Panc1 (cell line): ENCODE measurements around the gene SDK1. TPM values are rescaled to one million over a fixed set of nuclear protein-coding genes. Genes with fewer than 3 reads are reported as not detected.

Source experiments
- ATAC-seq: fragments of 200-7000 bp; cut with Tn5 transposase; 2 replicates; pipeline ENCODE4 v1.9.1; 2020; ENCODE audit warnings: mild to moderate bottlenecking, moderate library complexity
- BruUV-seq: library from RNA; stranded (reverse); fragments of 400-500 nt; replicated peaks from 2 replicates; lab custom pipeline; 2021; lab: Mats Ljungman, UMichigan
- CTCF ChIA-PET: fragments of 300-600 bp; sonication (Branson Sonifier 250); formaldehyde crosslinking; loops from one replicate; lab custom pipeline; 2022; ENCODE audit warnings: antibody characterized with exemption; lab: Charles Lee
- POLR2A ChIA-PET: fragments of 300-600 bp; sonication (Branson Sonifier 250); formaldehyde crosslinking; loops from one replicate; lab custom pipeline; 2022; ENCODE audit warnings: antibody characterized with exemption; lab: Charles Lee
- DNase-seq: peaks from one replicate; pipeline ENCODE4 v3.0.0-alpha.2; 2010; ENCODE audit warnings: low read depth, low spot score
- H3K27ac ChIP-seq: 2 replicates; pipeline ENCODE4 v1.5.1; 2011; ENCODE audit warnings: mild to moderate bottlenecking, low read length, inconsistent platforms
- H3K27me3 ChIP-seq: fragments of 200-500 bp; sonication (Bioruptor generic); 2 replicates; pipeline ENCODE4 v1.6.0; 2014; ENCODE audit warnings: low read length, inconsistent platforms; ENCODE audit not compliant: control insufficient read depth, insufficient read depth
- H3K36me3 ChIP-seq: fragments of 200-500 bp; sonication (Bioruptor generic); 2 replicates; pipeline ENCODE4 v1.5.1; 2014; ENCODE audit warnings: inconsistent platforms, mild to moderate bottlenecking, low read length, moderate library complexity; ENCODE audit not compliant: control insufficient read depth, insufficient read depth
- H3K4me1 ChIP-seq: 2 replicates; pipeline ENCODE4 v1.5.1; 2011; ENCODE audit warnings: inconsistent platforms, mild to moderate bottlenecking, low read length, moderate library complexity; ENCODE audit not compliant: control insufficient read depth, insufficient read depth
- H3K4me3 ChIP-seq, 2 experiments: 2 replicates each; pipeline ENCODE4 v1.5.1; 2011 to 2012; ENCODE audit warnings: low read depth in 2 of 2, low read length in 2 of 2, mild to moderate bottlenecking in 2 of 2, inconsistent platforms in 1 of 2, moderate library complexity in 1 of 2
- H3K9me3 ChIP-seq: fragments of 200-500 bp; sonication (Bioruptor generic); 2 replicates; pipeline ENCODE4 v1.5.1; 2014; ENCODE audit warnings: low read depth, mild to moderate bottlenecking, inconsistent platforms, low read length, moderate library complexity; ENCODE audit not compliant: control insufficient read depth, insufficient read depth
- CTCF ChIP-seq: fragments of 450-650 bp; IDR thresholded peaks from 2 replicates; pipeline ENCODE4 v1.5.1; 2017; ENCODE audit warnings: mild to moderate bottlenecking
- POLR2AphosphoS5 ChIP-seq: IDR thresholded peaks from 2 replicates; pipeline ENCODE4 v1.6.1; 2012; ENCODE audit warnings: mild to moderate bottlenecking, low read depth, low read length, moderate library complexity
- REST ChIP-seq, 2 experiments: IDR thresholded peaks; 2 replicates each; pipeline ENCODE4 v1.6.1; 2011 to 2012; ENCODE audit warnings: low read depth in 2 of 2, control low read depth in 1 of 2, low read length in 1 of 2, mild to moderate bottlenecking in 1 of 2, moderate library complexity in 1 of 2; ENCODE audit not compliant: insufficient read depth in 1 of 2
- SIN3A ChIP-seq: IDR thresholded peaks from 2 replicates; pipeline ENCODE4 v1.6.1; 2012; ENCODE audit warnings: low read depth, mild to moderate bottlenecking, low read length, moderate library complexity, borderline replicate concordance; ENCODE audit not compliant: insufficient read depth
- TCF7L2 ChIP-seq: IDR thresholded peaks from 2 replicates; pipeline ENCODE4 v1.6.1; 2011; ENCODE audit warnings: mild to moderate bottlenecking, low read depth, low read length, inconsistent platforms
- in situ Hi-C: cut with HindIII; loops from 2 replicates; pipeline ENCODE4 v1.10.0; 2016; ENCODE audit warnings: low sequenced_read_pairs, low pct_unique_long_range_greater_than_20kb
- intact Hi-C: fragments of 100-400 bp; cut with micrococcal nuclease; formaldehyde crosslinking; loops from one replicate; pipeline ENCODE4 v1.10.0; 2022; ENCODE audit not compliant: unreplicated experiment
- total RNA-seq: library from RNA; stranded (reverse); gene quantifications from one replicate; pipeline ENCODE4 v1.2.1, GENCODE V29; 2021; ENCODE audit not compliant: unreplicated experiment

SDK1 gene
- total RNA-seq, 1 experiment from 2014 or later = 47.4 TPM

- no peaks in the 10 kb centered on the region for H3K4me1 ChIP-seq
- no peak overlapping the region for H3K4me3 ChIP-seq
- no peak overlapping the region for H3K27ac ChIP-seq
- no peaks in the 10 kb centered on the region for H3K27me3 ChIP-seq
- intact Hi-C loops (no loop called here), in situ Hi-C loops (no loop called here)
- TF ChIP-seq TCF7L2 (no peak), POLR2AphosphoS5 (no peak), SIN3A (no peak), CTCF (no peak), REST (IDR thresholded peaks at IDR 0.05; ENCODE audit: insufficient read depth in 1 of 2, low read depth in 2 of 2, low read length in 1 of 2) (no peak)
- DNase-seq (no peak), ATAC-seq (no peak)
- peaks cover 7% of the 10 kb centered on the region; the same call in 1 of the 2 replicates for H3K9me3 ChIP-seq
- H3K36me3 ChIP-seq = no peaks in the 10 kb centered on the region
- POLR2A ChIA-PET = no interaction called here
- CTCF ChIA-PET = no interaction called here
- no TSS peak for BruUV-seq
Observed at GRCh38 chr7:4085937-4086691, 785.1 kb downstream of the SDK1 start.

- CTCF ChIA-PET = no interaction called here
- H3K9me3 ChIP-seq = peaks cover 7% of the 10 kb centered on the region; the same call in 1 of the 2 replicates
- no peaks in the 10 kb centered on the region for H3K27me3 ChIP-seq
- H3K27ac ChIP-seq = no peak overlapping the region
- no TSS peak for BruUV-seq
- DNase-seq (no peak), ATAC-seq (no peak)
- in situ Hi-C loops (no loop called here), intact Hi-C loops (no loop called here)
- H3K36me3 ChIP-seq = no peaks in the 10 kb centered on the region
- H3K4me1 ChIP-seq = no peaks in the 10 kb centered on the region
- POLR2A ChIA-PET = interaction anchor here (0.7 kb wide), 1 partner anchor 24 kb away, joined by 6 read pairs; no protein-coding TSS in a partner anchor
- TF ChIP-seq TCF7L2 (no peak), REST (IDR thresholded peaks at IDR 0.05; ENCODE audit: insufficient read depth in 1 of 2, low read depth in 2 of 2, low read length in 1 of 2) (no peak), CTCF (no peak), SIN3A (no peak), POLR2AphosphoS5 (no peak)
- H3K4me3 ChIP-seq = no peak overlapping the region
Observed at GRCh38 chr7:4086723-4087122, 785.7 kb downstream of the SDK1 start.
